K562 (cell line): Measurements from ENCODE around the gene C12orf54. TPM values are rescaled to one million over a fixed set of nuclear protein-coding genes. Genes with fewer than 3 reads are reported as not detected.
A peak's percentile ranks its signal among the peaks of the same experiment; 100 is the strongest.

Experiments used
- ARID2 ChIP-seq: fragments of 450-650 bp; IDR thresholded peaks from 2 replicates; pipeline ENCODE4 v1.6.1; 2017; ENCODE audit warnings: antibody characterized with exemption, mild to moderate bottlenecking
- CBX8 ChIP-seq: fragments of 200-600 bp; sonication (generic); IDR thresholded peaks from 2 replicates; pipeline ENCODE4 v1.6.1; 2012; ENCODE audit warnings: borderline replicate concordance, mixed run types, low read depth, mild to moderate bottlenecking, moderate library complexity, mixed read lengths, low read length, control low read depth, inconsistent platforms; ENCODE audit not compliant: poor library complexity, severe bottlenecking; ENCODE audit errors: extremely low read depth
- ETV6 ChIP-seq, 3 experiments: fragments of 150-350 bp in 1 of 3; sonication (generic) in 1 of 3; formaldehyde crosslinking in 1 of 3; IDR thresholded peaks; 2 replicates each; pipeline versions ENCODE4 v1.6.1 to v1.8.0; 2014 to 2022; ENCODE audit warnings: borderline replicate concordance in 2 of 3, low read depth in 2 of 3, antibody characterized with exemption in 1 of 3, low read length in 1 of 3, mild to moderate bottlenecking in 1 of 3, missing genetic modification reagents in 1 of 3
- GATA2 ChIP-seq: sonication (generic); formaldehyde crosslinking; IDR thresholded peaks from 2 replicates; pipeline ENCODE4 v1.4.0; 2020; ENCODE audit warnings: mild to moderate bottlenecking, missing genetic modification reagents
- HDAC1 ChIP-seq, 2 experiments: fragments of 450-650 bp; IDR thresholded peaks; 2 replicates each; pipeline ENCODE4 v1.6.1; 2016 to 2017; ENCODE audit warnings: inconsistent platforms in 1 of 2, mild to moderate bottlenecking in 1 of 2, moderate library complexity in 1 of 2
- MXI1 ChIP-seq: IDR thresholded peaks from 2 replicates; pipeline ENCODE4 v1.6.1; 2011; ENCODE audit warnings: low read depth, mild to moderate bottlenecking, improper control_type of control experiment, low read length
- PHB ChIP-seq: fragments of 250-450 bp; sonication (Bioruptor Pico); IDR thresholded peaks from 2 replicates; pipeline ENCODE4 v1.5.0; 2021
- RAD21 ChIP-seq, 2 experiments: fragments of 250-450 bp in 1 of 2; fragments of 450-650 bp in 1 of 2; sonication (Bioruptor Pico) in 1 of 2; formaldehyde crosslinking in 1 of 2; IDR thresholded peaks in 1 of 2; conservative IDR thresholded peaks in 1 of 2; 2 replicates each; pipeline versions ENCODE4 v1.4.0 to v1.8.0; 2020 to 2022; ENCODE audit warnings: mild to moderate bottlenecking in 2 of 2, moderate library complexity in 1 of 2
- RBM14 ChIP-seq: fragments of 200-400 bp; formaldehyde crosslinking; IDR thresholded peaks from 2 replicates; pipeline ENCODE4 v1.6.1; 2018; ENCODE audit warnings: low read depth, mild to moderate bottlenecking, low read length, moderate library complexity, borderline replicate concordance; ENCODE audit not compliant: insufficient read depth
- SETDB1 ChIP-seq: IDR thresholded peaks from one replicate; pipeline ENCODE4 v1.6.1; 2012; ENCODE audit warnings: low read length, control low read depth, inconsistent platforms
- SMC3 ChIP-seq: conservative IDR thresholded peaks from 2 replicates; pipeline ENCODE4 v1.6.1; 2011; ENCODE audit warnings: low read depth, low read length, improper control_type of control experiment; ENCODE audit not compliant: insufficient read depth
- SNIP1 ChIP-seq: fragments of 450-650 bp; IDR thresholded peaks from 2 replicates; pipeline ENCODE4 v1.7.1; 2017; ENCODE audit warnings: low read depth, mild to moderate bottlenecking
- SUPT5H ChIP-seq: fragments of 450-650 bp; IDR thresholded peaks from 2 replicates; pipeline ENCODE4 v1.6.1; 2016
- ZFX ChIP-seq: sonication (generic); formaldehyde crosslinking; IDR thresholded peaks from 2 replicates; pipeline ENCODE4 v1.8.0; 2022; ENCODE audit warnings: mild to moderate bottlenecking, missing genetic modification reagents, moderate library complexity
- ZNF3 ChIP-seq: fragments of 250-450 bp; sonication (Bioruptor Pico); IDR thresholded peaks from 2 replicates; pipeline ENCODE4 v1.5.0; 2021; ENCODE audit warnings: mild to moderate bottlenecking, moderate library complexity
- ZNF696 ChIP-seq: fragments of 250-450 bp; sonication (Bioruptor Pico); conservative IDR thresholded peaks from 2 replicates; pipeline ENCODE4 v1.4.0; 2020; ENCODE audit warnings: mild to moderate bottlenecking, moderate library complexity
- ZNF717 ChIP-seq: fragments of 250-450 bp; sonication (Bioruptor Pico); IDR thresholded peaks from 2 replicates; pipeline ENCODE4 v1.5.0; 2021
- polyA plus RNA-seq, 8 experiments: library from polyadenylated mRNA; depleted of rRNA in 4 of 8; stranded (reverse) in 5 of 8; unstranded in 3 of 8; fragments of >200 nt; fragmentation: Nextera tagmentation in 2 of 8; fragmentation: Illumina TruSeq in 1 of 8; extraction: Ambion mirVana in 2 of 8; extraction: Trizol in 1 of 8; gene quantifications; 2 replicates each; pipeline versions ENCODE4 v1.2.1 to v1.2.3, GENCODE V29; 2011 to 2014; ENCODE audit warnings: inconsistent platforms in 1 of 8, missing spikeins in 1 of 8
- total RNA-seq, 7 experiments: library from RNA; depleted of rRNA in 6 of 7; stranded (reverse); fragments of >200 nt in 6 of 7; fragmentation: Illumina TruSeq in 2 of 7; extraction: Trizol in 2 of 7; gene quantifications; 2 replicates each; pipeline versions ENCODE4 v1.2.1 to v1.2.3, GENCODE V29; 2011 to 2021; ENCODE audit warnings: low replicate concordance in 1 of 7
- TF ChIP-seq, protein P1 (sequence below): fragments of 250-450 bp; sonication (Bioruptor Pico); IDR thresholded peaks from 2 replicates; pipeline ENCODE4 v1.8.0; 2022; ENCODE audit warnings: moderate library complexity, mild to moderate bottlenecking, inconsistent platforms
- TF ChIP-seq, protein P2 (sequence below): fragments of 450-650 bp; formaldehyde crosslinking; IDR thresholded peaks from 2 replicates; pipeline ENCODE4 v1.4.0; 2020; ENCODE audit warnings: mild to moderate bottlenecking, moderate library complexity
- TF ChIP-seq, protein P3 (sequence below): sonication (generic); formaldehyde crosslinking; IDR thresholded peaks from 2 replicates; pipeline ENCODE4 v1.8.0; 2022; ENCODE audit warnings: missing genetic modification reagents, mild to moderate bottlenecking, moderate library complexity, borderline replicate concordance
- TF ChIP-seq, protein P4 (sequence below): sonication (generic); IDR thresholded peaks from 2 replicates; pipeline ENCODE4 v1.6.1; 2016
- TF ChIP-seq, protein P5 (sequence below), 2 experiments: fragments of 200-800 bp in 1 of 2; sonication (Bioruptor generic) in 1 of 2; sonication (generic) in 1 of 2; formaldehyde crosslinking in 1 of 2; IDR thresholded peaks in 1 of 2; conservative IDR thresholded peaks in 1 of 2; 2 replicates each; pipeline versions ENCODE4 v1.5.0 to v1.6.1; 2016 to 2020; ENCODE audit warnings: missing compliant biosample characterization in 1 of 2, missing genetic modification characterization in 1 of 2, missing genetic modification reagents in 1 of 2

C12orf54 gene
- total and polyA plus RNA-seq, 9 of the 15 experiments (the other 6 are each of a cell fraction or from before 2014, with no cell fraction given): not detected

DNA sequence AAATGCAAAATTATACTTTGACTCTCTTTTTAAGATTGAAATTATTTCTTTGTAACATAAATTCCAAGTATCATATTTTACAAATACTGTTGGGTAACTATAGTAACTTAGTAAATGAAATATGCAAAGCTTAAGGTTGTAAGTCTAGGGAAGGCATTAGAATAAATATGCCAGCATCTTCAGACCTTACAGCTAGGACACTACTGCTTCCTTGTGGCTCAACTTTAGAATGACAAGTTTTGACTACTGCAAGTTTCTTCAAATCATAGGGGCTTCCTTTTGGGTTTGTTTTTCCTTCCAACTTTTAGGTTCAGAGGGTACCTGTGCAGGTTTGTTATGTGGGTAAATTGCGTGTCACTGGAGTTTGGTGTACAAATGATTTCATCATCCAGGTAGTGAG is 27.6 kb upstream of the C12orf54 start (continued):
- TF ChIP-seq SETDB1: no peak
- no peak for TF ChIP-seq SNIP1
- 0 out of 2 replicates have a peak, but pooled peaks have one; percentile 20 for TF ChIP-seq ARID2
- TF ChIP-seq PHB (CRISPR knock-in tag): no peak
- no peak for TF ChIP-seq HDAC1 (IDR thresholded peaks at IDR 0.05)
- no peak for TF ChIP-seq SUPT5H
- TF ChIP-seq RAD21 (CRISPR knock-in tag; conservative IDR thresholded peaks at IDR 0.05 in 1 of 2, IDR thresholded peaks at IDR 0.05 in 1 of 2): peak; percentile 90 to 96
- TF ChIP-seq, protein P1, sequence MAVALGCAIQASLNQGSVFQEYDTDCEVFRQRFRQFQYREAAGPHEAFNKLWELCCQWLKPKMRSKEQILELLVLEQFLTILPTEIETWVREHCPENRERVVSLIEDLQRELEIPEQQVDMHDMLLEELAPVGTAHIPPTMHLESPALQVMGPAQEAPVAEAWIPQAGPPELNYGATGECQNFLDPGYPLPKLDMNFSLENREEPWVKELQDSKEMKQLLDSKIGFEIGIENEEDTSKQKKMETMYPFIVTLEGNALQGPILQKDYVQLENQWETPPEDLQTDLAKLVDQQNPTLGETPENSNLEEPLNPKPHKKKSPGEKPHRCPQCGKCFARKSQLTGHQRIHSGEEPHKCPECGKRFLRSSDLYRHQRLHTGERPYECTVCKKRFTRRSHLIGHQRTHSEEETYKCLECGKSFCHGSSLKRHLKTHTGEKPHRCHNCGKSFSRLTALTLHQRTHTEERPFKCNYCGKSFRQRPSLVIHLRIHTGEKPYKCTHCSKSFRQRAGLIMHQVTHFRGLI (CRISPR knock-in tag): no peak
- no peak for TF ChIP-seq RBM14
- TF ChIP-seq CBX8: no peak
- no peak for TF ChIP-seq ZFX (CRISPR knock-in tag)
- TF ChIP-seq, protein P2, sequence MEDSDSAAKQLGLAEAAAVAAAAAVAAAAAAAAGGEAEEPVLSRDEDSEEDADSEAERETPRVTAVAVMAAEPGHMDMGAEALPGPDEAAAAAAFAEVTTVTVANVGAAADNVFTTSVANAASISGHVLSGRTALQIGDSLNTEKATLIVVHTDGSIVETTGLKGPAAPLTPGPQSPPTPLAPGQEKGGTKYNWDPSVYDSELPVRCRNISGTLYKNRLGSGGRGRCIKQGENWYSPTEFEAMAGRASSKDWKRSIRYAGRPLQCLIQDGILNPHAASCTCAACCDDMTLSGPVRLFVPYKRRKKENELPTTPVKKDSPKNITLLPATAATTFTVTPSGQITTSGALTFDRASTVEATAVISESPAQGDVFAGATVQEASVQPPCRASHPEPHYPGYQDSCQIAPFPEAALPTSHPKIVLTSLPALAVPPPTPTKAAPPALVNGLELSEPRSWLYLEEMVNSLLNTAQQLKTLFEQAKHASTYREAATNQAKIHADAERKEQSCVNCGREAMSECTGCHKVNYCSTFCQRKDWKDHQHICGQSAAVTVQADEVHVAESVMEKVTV: peak; percentile 75
- TF ChIP-seq, protein P3, sequence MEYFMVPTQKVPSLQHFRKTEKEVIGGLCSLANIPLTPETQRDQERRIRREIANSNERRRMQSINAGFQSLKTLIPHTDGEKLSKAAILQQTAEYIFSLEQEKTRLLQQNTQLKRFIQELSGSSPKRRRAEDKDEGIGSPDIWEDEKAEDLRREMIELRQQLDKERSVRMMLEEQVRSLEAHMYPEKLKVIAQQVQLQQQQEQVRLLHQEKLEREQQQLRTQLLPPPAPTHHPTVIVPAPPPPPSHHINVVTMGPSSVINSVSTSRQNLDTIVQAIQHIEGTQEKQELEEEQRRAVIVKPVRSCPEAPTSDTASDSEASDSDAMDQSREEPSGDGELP (CRISPR knock-in tag): no peak
- no peak for TF ChIP-seq ZNF3
- no peak for TF ChIP-seq ZNF717 (CRISPR knock-in tag)
- no peak for TF ChIP-seq ETV6 (IDR thresholded peaks at IDR 0.05; ENCODE audit: borderline replicate concordance in 1 of 2, low read depth in 2 of 2, low read length in 1 of 2)
- no peak for TF ChIP-seq ETV6 (CRISPR knock-in tag; IDR thresholded peaks at IDR 0.05; ENCODE audit: borderline replicate concordance)
- TF ChIP-seq MXI1: no peak
- TF ChIP-seq, protein P4, sequence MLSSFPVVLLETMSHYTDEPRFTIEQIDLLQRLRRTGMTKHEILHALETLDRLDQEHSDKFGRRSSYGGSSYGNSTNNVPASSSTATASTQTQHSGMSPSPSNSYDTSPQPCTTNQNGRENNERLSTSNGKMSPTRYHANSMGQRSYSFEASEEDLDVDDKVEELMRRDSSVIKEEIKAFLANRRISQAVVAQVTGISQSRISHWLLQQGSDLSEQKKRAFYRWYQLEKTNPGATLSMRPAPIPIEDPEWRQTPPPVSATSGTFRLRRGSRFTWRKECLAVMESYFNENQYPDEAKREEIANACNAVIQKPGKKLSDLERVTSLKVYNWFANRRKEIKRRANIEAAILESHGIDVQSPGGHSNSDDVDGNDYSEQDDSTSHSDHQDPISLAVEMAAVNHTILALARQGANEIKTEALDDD: no peak
- peak; percentile 50 for TF ChIP-seq SMC3
- TF ChIP-seq, protein P5, sequence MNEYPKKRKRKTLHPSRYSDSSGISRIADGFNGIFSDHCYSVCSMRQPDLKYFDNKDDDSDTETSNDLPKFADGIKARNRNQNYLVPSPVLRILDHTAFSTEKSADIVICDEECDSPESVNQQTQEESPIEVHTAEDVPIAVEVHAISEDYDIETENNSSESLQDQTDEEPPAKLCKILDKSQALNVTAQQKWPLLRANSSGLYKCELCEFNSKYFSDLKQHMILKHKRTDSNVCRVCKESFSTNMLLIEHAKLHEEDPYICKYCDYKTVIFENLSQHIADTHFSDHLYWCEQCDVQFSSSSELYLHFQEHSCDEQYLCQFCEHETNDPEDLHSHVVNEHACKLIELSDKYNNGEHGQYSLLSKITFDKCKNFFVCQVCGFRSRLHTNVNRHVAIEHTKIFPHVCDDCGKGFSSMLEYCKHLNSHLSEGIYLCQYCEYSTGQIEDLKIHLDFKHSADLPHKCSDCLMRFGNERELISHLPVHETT (CRISPR knock-in tag; conservative IDR thresholded peaks at IDR 0.05 in 1 of 2, IDR thresholded peaks at IDR 0.05 in 1 of 2): no peak
- TF ChIP-seq ZNF696 (CRISPR knock-in tag): no peak
- TF ChIP-seq GATA2 (CRISPR knock-in tag): no peak
